K562 (cell line): Measurements from ENCODE around the gene TMEM209. TPM values are rescaled to one million over a fixed set of nuclear protein-coding genes. Genes with fewer than 3 reads are reported as not detected.

Experiments used
- ESRRA ChIP-seq: fragments of 450-650 bp; IDR thresholded peaks from 2 replicates; pipeline ENCODE4 v1.6.1; 2014; ENCODE audit warnings: low read depth, mild to moderate bottlenecking, moderate library complexity, borderline replicate concordance
- polyA plus RNA-seq, 8 experiments: library from polyadenylated mRNA; depleted of rRNA in 4 of 8; stranded (reverse) in 5 of 8; unstranded in 3 of 8; fragments of >200 nt; fragmentation: Nextera tagmentation in 2 of 8; fragmentation: Illumina TruSeq in 1 of 8; extraction: Ambion mirVana in 2 of 8; extraction: Trizol in 1 of 8; gene quantifications; 2 replicates each; pipeline versions ENCODE4 v1.2.1 to v1.2.3, GENCODE V29; 2011 to 2014; ENCODE audit warnings: inconsistent platforms in 1 of 8, missing spikeins in 1 of 8
- total RNA-seq, 7 experiments: library from RNA; depleted of rRNA in 6 of 7; stranded (reverse); fragments of >200 nt in 6 of 7; fragmentation: Illumina TruSeq in 2 of 7; extraction: Trizol in 2 of 7; gene quantifications; 2 replicates each; pipeline versions ENCODE4 v1.2.1 to v1.2.3, GENCODE V29; 2011 to 2021; ENCODE audit warnings: low replicate concordance in 1 of 7
- TF ChIP-seq, protein P1 (sequence below): sonication (generic); formaldehyde crosslinking; IDR thresholded peaks from 2 replicates; pipeline ENCODE4 v1.8.1; 2023; ENCODE audit warnings: mild to moderate bottlenecking, missing genetic modification reagents
- TF ChIP-seq, protein P2 (sequence below): IDR thresholded peaks from 3 replicates; pipeline ENCODE4 v1.6.1; 2011; ENCODE audit warnings: borderline replicate concordance, mild to moderate bottlenecking, moderate library complexity; ENCODE audit not compliant: insufficient read length; ENCODE audit errors: extremely low read depth

The TMEM209 gene
- total and polyA plus RNA-seq, 9 of the 15 experiments (the other 6 are each of a cell fraction or from before 2014, with no cell fraction given): 36.8 to 116 (median 76.6) TPM

- TF ChIP-seq, protein P1, sequence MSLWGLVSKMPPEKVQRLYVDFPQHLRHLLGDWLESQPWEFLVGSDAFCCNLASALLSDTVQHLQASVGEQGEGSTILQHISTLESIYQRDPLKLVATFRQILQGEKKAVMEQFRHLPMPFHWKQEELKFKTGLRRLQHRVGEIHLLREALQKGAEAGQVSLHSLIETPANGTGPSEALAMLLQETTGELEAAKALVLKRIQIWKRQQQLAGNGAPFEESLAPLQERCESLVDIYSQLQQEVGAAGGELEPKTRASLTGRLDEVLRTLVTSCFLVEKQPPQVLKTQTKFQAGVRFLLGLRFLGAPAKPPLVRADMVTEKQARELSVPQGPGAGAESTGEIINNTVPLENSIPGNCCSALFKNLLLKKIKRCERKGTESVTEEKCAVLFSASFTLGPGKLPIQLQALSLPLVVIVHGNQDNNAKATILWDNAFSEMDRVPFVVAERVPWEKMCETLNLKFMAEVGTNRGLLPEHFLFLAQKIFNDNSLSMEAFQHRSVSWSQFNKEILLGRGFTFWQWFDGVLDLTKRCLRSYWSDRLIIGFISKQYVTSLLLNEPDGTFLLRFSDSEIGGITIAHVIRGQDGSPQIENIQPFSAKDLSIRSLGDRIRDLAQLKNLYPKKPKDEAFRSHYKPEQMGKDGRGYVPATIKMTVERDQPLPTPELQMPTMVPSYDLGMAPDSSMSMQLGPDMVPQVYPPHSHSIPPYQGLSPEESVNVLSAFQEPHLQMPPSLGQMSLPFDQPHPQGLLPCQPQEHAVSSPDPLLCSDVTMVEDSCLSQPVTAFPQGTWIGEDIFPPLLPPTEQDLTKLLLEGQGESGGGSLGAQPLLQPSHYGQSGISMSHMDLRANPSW (CRISPR knock-in tag): no peak
- TF ChIP-seq, protein P2, sequence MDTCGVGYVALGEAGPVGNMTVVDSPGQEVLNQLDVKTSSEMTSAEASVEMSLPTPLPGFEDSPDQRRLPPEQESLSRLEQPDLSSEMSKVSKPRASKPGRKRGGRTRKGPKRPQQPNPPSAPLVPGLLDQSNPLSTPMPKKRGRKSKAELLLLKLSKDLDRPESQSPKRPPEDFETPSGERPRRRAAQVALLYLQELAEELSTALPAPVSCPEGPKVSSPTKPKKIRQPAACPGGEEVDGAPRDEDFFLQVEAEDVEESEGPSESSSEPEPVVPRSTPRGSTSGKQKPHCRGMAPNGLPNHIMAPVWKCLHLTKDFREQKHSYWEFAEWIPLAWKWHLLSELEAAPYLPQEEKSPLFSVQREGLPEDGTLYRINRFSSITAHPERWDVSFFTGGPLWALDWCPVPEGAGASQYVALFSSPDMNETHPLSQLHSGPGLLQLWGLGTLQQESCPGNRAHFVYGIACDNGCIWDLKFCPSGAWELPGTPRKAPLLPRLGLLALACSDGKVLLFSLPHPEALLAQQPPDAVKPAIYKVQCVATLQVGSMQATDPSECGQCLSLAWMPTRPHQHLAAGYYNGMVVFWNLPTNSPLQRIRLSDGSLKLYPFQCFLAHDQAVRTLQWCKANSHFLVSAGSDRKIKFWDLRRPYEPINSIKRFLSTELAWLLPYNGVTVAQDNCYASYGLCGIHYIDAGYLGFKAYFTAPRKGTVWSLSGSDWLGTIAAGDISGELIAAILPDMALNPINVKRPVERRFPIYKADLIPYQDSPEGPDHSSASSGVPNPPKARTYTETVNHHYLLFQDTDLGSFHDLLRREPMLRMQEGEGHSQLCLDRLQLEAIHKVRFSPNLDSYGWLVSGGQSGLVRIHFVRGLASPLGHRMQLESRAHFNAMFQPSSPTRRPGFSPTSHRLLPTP: no peak
- no peak for TF ChIP-seq ESRRA
These were observed 24.0 kb downstream of the TMEM209 start (continued) for GRCh38 chr7:130181263-130181605.
